ENCODE data around the gene PIMREG.

- no peak for TF ChIP-seq TAF1 (IDR thresholded peaks at IDR 0.05; ENCODE audit: low read depth, low read length)
- TF ChIP-seq POLR2A (IDR thresholded peaks at IDR 0.05; ENCODE audit: low read depth, low read length), result no peak
- TF ChIP-seq POLR2AphosphoS5 (IDR thresholded peaks at IDR 0.05; ENCODE audit: low read depth, low read length), result no peak
Measured at GRCh38 chr17:6489016-6489550, 44.8 kb downstream of the PIMREG start.

Data from GM12891 (cell line).